NCI-H82 (cell line): ENCODE data around the gene PPM1H.
"Not testable (repeated sequence)": the region's sequence is repeated elsewhere in the genome, so short reads cannot be mapped to it uniquely, and the experiment has no call there.

Source experiments
- DNase-seq: peaks from one replicate; lab custom pipeline; 2025; lab: John Stamatoyannopoulos, UW

The PPM1H gene

GRCh38 chr12:62732861-62733427 lies 202.0 kb downstream of the PPM1H start:
- no peak for DNase-seq

GRCh38 chr12:62731055-62731820 lies 203.7 kb downstream of the PPM1H start:
- DNase-seq = no peak

- DNase-seq = no peak
These were observed 204.3 kb downstream of the PPM1H start for GRCh38 chr12:62730649-62731048.

- not testable (repeated sequence) for DNase-seq
These were observed 205.1 kb downstream of the PPM1H start for GRCh38 chr12:62729579-62730544.

GRCh38 chr12:62728741-62729140 lies 206.2 kb downstream of the PPM1H start:
- DNase-seq = no peak

- DNase-seq = no peak
These were observed 208.4 kb downstream of the PPM1H start for GRCh38 chr12:62726471-62726980.

GRCh38 chr12:62725781-62726180 lies 209.2 kb downstream of the PPM1H start:
- DNase-seq = no peak

- DNase-seq = peak; percentile 93
These were observed 210.0 kb downstream of the PPM1H start for GRCh38 chr12:62724947-62725451.

- no peak for DNase-seq
These were observed 210.7 kb downstream of the PPM1H start for GRCh38 chr12:62724285-62724684.

GRCh38 chr12:62722971-62723680 lies 211.8 kb downstream of the PPM1H start:
- no peak for DNase-seq

GRCh38 chr12:62720661-62721330 lies 214.2 kb downstream of the PPM1H start:
- DNase-seq = peak; percentile 87

- no peak for DNase-seq
These were observed 214.9 kb downstream of the PPM1H start for GRCh38 chr12:62720025-62720424.

GRCh38 chr12:62718762-62719426 lies 216.1 kb downstream of the PPM1H start:
- peak; percentile 13 for DNase-seq

- peak; percentile 88 for DNase-seq
These were observed 217.3 kb downstream of the PPM1H start for GRCh38 chr12:62717643-62718042.

GRCh38 chr12:62716866-62717525 lies 218.0 kb downstream of the PPM1H start:
- DNase-seq = peak; percentile 57

GRCh38 chr12:62716037-62716436 lies 218.9 kb downstream of the PPM1H start:
- DNase-seq = no peak

- DNase-seq = peak; percentile 81
These were observed 219.9 kb downstream of the PPM1H start for GRCh38 chr12:62714774-62715721.

GRCh38 chr12:62714181-62714773 lies 220.7 kb downstream of the PPM1H start:
- DNase-seq = no peak
